ENCODE results near the gene ZFAND3.

ZFAND3 gene

DNA sequence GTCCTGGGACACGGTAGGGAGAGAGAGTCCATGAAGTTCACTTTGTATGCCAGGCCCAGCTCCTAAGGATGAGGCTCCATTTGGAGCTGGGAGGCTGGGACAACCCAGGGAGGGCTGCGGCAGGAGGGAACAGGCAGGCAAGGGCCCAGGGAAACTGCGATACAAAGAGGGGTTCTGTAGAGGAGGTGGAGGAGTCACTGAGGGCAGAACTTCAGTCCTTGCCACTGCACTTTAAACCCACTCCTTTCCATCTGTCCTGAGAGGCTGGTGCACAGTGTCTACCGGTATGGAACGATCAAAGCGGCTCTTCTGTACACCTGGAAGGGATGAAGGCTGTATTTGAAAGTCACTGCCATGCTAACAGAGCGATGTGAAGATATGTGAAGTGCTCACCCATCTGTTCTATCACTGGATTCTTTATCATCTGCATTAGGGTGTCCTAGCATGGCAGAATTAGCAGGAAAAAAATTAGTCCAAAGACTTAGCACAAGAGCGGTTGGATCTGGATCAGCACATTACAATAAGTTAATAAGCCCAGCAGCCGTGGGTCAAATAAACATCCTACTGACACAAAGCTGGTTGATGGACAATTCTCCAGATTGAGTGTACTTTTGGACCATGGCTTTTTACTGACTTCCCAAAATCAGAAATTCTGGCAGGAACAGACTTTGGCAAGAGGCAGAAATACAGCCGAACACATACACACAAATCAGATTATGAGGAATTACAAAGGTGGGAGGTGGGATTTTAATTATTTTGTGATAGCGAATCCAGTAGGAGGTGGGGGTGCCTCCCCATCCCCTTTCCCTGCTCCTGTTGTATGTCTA, 20.9 kb upstream of the ZFAND3 start:
- DNase-seq (ENCODE audit: low read depth): no peak

DNA sequence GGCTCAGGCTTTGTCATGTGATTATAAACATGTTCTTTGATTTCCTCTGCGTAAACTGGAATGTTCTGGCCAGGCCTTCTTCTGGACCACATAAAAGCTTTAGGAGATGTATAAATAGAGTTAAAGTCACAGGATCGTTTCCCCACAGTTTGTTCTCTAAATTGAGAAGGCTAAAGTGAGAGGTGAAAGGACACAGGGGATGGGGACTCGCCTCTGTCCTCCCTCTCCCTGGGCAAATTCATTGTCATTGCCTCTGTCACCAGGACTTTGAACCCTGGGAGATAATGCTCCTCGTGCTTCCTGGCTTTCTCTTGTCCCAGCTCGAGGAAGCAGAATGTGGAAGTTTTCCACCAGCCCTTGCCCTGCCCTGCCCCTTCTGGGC, 20.3 kb upstream of the ZFAND3 start:
- no peak for DNase-seq (ENCODE audit: low read depth)

DNA sequence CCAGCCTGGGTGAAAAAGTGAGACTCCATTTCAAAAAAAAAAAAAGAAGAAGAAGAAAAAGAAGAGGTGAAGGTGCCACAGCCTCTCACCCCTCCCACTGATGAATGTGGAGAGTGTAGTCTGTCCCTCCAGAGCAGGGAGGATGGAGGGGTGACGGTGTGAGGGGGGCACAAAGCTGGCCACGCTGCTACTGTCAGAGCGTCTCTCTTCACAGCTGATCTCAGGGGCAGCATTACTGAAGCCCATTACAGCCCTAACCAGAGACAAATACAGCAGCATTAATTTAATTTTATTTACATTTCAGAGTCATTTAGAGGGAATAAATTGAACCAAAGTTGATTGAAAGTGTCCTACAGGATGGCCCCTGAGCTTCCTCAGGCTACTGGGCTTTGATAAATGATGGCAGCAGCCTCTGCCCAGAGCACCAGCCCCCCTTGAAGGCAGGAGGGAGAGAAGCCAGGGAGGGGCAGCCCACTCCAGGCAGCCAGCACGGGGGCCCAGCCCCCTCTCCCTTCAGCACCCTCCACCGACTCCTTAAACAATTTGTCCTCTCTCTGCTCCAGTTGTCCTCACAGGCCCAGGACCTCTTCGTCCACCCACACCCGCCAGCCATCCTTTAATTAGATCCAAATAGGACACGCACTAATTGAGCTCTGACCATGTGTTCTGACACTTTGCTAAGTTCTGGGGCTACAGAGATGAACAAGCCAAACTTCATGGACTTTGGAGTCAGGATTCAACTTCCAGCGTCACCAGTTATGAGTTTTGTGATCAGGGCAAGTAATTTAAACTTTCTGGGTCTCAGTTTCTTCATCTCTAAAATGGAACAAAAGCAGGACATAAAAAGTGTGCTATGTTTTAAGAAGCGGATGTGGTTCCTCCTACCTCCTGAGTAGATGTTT, 18.6 kb upstream of the ZFAND3 start:
- DNase-seq (ENCODE audit: low read depth): no peak

GRCh38 chr6:37801605-37801940, 18.0 kb upstream of the ZFAND3 start:
- DNase-seq (ENCODE audit: low read depth): no peak

DNA sequence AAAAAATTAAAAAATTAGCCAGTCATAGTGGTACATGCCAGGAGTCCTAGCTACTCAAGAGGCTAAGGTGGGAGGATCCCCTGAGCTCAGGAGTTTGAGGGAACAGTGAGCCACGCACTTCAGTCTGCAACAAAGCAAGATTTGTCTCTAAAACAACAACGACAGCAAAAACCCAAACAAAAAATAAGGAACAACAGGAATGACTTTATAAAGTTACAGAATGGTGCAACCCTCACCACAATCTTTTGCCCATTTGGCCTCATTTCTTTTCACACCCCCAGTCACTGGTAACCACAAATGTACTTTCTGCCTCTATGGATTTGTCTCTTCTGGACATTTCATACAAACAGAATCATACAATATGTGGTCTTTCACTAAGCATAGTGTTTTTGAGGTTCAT, 16.7 kb upstream of the ZFAND3 start:
- no peak for DNase-seq (ENCODE audit: low read depth)

GRCh38 chr6:37804586-37804985, 14.9 kb upstream of the ZFAND3 start:
- no peak for DNase-seq (ENCODE audit: low read depth)

- no peak for DNase-seq (ENCODE audit: low read depth)
These were observed 13.3 kb upstream of the ZFAND3 start for GRCh38 chr6:37806213-37806612.

DNA sequence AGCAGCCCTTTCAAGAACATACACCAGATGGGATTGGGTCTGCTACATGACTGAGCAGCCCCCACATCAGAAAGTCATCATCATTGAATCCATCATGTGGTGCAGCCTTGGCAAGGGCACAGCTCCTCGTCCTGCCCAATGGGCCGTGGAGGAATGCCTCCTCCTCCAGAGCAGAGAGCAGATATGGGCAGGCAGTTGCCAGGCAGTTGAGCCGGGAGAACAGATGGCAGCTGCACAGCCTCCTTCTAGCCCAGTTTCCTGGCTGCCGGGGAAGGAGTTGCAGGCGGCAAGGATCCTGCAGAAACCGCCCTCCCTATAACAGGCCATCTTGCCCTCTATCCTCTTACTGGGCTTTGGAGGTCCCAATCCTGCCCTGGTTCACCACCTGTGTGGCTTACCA, 11.9 kb upstream of the ZFAND3 start:
- DNase-seq (ENCODE audit: low read depth): no peak

DNA sequence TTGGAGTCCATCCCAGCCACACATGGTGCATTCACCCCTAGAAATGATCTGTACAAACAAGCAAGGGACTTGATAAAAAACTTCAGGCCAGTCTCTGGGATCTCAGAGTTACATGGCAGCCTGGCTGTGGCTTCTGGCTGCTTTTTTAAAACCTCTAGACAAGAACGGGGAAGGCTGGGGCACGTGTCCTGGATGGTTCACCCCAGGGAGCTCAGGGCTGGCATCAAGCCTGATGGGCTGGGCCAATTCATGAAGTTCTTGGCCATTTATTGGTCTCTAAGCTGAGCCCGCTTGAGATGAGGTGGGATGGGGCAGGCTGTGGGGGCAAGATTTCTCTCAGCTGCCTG, 10.4 kb upstream of the ZFAND3 start:
- no peak for DNase-seq (ENCODE audit: low read depth)

GRCh38 chr6:37812841-37813240, 6.7 kb upstream of the ZFAND3 start:
- no peak for DNase-seq (ENCODE audit: low read depth)

DNA sequence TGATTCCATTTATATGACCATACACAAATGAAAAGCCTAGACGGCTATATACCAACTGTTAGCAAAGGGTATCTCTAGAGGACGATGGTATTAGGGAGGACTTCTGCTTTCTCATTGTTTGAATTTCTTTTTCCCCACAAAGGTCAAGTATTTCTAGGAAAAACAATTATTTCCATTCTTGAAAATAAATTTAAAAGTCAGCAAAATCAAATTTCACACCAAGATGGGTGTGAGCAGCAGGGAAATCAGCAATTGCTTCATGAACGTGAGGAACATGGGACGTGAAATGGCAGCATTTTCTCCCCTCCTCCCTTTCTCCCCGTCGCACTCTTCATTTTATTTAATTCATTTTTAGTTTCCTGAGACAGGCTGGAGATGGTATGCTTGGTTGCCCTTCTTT, 5.2 kb upstream of the ZFAND3 start:
- no peak for DNase-seq (ENCODE audit: low read depth)

DNA sequence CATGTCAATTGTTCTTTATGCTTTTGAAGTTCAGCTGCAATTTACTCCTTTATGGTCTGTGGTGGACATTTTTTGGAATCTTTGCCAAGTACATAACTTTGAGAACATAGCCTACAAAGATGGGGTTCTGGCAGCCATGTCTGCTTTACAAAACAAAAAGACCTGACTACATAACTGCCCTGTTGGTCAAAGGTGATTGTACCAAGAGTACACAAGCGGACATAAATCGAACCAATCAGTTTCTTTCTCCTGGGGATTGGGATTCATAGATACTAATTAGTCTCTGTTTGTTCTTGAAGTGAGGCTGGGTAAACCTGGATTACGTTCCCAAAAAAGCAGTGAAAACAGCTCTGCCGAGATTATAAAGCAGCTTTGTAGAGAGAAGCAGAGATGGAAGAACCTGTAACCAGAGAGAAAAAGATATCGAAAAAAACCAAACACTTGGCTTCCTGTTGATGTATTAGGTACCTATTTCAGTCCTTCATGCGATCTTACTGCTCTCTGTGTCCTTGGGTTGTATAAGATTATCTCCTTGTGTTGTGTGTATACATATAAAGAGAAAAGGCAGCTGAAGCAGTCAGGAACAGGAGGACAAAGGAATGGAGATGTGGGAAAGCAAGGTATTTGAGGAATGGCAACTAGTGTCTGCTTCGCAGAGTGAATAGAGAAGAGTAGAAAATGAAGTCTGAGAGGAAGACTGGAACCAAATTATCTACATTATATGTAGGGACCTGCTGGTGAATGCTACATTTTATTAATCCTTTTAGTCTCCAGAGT, 2.7 kb upstream of the ZFAND3 start:
- DNase-seq (ENCODE audit: low read depth): no peak

DNA sequence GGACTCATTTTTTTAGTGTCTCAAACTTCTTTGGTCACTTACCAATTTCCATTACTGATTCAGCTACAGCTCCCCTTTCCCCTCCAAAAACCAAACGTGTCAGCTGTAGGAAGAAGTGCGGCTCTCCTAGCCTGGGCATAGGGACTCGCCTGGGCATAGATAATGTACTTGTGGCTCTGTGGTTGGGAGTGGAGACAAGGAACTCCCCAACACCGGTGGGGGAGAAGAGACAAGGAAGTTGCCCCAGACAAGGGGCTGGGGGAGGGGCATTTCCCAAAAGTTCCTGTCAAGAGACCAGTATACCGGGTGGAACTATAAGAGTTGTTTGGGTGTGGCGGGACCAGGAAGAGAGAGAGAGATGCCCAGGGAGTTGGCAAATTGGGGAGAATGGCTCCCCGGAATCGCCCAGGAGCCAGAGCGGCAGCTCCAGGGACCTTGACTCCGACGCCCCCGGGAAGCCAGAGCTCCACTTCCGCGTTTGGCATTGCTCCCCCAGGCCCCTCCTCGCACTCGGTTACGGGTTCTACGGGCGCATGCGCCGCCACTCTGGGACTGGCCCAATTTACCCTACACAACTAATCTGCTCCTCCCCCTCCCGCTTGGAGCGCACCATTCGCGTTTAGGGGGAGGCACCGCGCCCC, 871 bp upstream of the ZFAND3 start:
- DNase-seq (ENCODE audit: low read depth): no peak

GRCh38 chr6:37819802-37820717, 533 bp downstream of the ZFAND3 start:
- peak; percentile 21 for DNase-seq (ENCODE audit: low read depth)

GRCh38 chr6:37820718-37821079, 1.2 kb downstream of the ZFAND3 start:
- no peak for DNase-seq (ENCODE audit: low read depth)

DNA sequence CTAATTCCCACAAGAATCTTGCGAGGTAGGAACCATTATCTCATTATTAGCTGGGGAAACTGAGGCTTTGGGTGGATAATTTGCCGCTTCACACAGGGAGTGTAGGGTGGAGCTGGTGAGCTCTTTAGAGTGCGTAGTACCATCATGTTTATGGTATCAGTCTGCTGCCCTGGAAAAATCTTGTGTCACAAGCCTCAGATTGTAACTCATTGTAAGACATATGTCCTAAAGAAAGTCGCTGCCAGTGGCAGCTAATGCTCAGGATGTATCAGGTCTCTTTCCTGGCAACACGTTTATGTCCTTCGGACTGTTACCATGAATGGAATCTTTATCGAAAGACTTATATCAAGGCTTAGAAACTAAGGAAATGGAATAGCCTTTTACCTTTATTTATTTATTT, 1.9 kb downstream of the ZFAND3 start:
- DNase-seq (ENCODE audit: low read depth): no peak

DNA sequence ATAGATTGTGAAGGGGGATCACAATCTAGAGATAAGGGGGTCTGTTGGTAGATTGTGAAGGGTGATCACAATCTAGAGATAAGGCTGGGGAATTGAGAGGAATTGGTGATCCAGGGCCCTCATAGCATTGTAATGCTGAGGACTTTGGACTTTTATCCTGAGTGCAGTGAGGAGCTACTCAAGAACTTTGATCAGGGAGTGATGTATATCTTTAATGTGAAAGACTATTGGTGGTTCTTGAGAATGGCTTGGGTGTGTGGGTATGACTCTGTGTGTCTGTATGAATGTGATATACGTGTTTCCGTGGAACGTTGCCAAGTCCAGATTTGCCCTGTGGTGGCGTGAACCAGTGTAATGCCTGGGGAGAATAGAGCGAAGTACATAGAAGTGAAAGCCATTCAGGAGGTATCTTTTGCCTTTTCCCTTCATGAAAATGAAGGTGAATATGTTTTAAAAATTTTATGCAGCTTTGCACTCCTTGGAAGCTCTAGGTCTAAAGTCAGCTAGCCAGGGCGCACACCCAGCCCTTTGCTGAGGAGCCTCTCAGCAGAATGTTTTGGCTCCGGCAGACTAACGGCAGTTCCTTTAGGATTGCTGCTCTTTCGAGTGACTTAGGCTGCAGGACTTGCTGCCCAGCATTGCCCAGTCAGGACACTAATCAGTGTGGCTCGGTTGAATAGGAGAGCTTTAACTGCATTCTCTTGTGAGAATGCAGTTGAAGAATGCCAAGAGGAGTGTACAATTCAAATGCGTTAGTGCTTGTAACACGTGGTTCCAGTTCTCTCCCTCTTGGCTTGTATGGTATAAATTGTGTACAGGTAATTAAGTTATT, 3.5 kb downstream of the ZFAND3 start:
- DNase-seq (ENCODE audit: low read depth): no peak

DNA sequence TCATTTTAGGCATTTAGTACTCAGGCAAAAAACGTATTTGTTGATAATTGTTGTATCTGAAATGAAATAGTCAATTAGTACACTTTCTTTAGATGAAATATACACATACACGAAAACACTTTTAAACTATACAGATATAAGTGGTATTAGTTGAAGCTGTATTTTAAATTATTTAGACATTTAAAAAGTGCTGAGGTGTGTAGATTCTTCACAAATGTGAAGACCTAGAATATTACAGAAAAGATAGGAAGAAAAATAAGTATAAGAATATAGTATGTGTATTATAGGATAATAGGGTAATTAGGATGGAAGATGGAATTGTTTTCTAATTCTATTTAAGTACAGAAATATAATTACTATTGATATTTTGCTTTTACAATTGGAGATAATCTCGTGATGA, 4.6 kb downstream of the ZFAND3 start:
- DNase-seq (ENCODE audit: low read depth): no peak

DNA sequence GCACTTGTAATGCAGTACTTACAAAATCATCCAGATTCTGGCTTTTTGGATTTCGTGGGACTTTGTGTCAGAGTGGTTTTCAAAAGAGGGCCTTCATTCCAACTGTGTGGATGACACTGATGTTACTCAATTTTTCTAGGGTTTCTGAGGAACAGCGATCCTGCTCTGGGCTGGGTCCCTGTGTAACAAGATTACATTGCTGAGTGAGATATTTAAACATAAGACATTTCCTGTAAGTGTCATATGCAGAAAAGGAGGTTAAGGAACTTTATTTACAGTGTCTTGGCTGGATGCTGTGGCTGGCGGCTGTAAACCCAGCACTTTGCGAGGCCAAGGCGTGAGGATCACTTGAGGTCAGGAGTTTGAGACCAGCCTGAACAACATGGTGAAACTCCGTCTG, 6.7 kb downstream of the ZFAND3 start:
- DNase-seq (ENCODE audit: low read depth): no peak

DNA sequence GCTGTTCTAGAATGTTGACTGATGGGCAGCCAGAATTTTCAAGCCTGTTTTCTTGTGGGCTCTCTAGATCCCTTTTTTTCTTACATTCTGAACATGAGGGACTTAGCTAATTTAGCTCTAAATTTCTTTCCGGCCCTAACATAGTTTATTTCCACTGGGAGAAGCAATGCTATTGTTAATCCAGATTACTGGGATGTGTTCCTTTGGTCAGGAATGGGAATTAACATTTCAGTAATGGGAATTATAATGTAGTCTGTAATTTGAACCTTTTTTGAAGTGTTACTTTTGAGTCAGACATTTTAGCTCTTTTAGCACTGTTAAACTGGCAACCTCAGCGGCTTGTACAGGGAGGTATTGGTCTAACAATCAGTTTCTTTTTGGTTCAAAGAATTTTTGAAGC, 7.5 kb downstream of the ZFAND3 start:
- no peak for DNase-seq (ENCODE audit: low read depth)
